HG03135 (cell line): ENCODE results near the gene TMEM236.

Experiments used
- ATAC-seq: cut with Tn5 transposase; IDR thresholded peaks from one replicate; pipeline ENCODE4 v1.9.1; 2021; ENCODE audit warnings: mild to moderate bottlenecking, moderate library complexity; ENCODE audit not compliant: unreplicated experiment

Gene TMEM236

DNA sequence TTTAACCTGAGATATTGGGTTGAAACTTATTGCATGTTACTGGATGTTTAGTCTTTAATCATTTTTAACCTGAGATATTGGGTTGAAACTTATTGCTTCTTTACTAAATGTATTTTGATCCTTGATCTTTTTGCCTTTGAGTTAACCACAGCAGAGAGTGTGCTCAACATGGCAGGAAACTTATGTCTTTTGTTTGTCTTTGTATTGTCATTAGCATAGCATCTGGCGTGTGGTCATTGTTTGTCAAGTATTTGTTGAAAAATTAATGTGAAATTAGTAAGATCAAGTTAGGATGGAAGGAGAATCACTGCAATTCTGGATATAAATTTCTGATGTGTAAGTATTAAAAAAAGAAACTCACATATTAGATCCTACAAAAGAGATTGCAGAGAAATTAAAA, 65.3 kb downstream of the TMEM236 start:
- no peak for ATAC-seq

DNA sequence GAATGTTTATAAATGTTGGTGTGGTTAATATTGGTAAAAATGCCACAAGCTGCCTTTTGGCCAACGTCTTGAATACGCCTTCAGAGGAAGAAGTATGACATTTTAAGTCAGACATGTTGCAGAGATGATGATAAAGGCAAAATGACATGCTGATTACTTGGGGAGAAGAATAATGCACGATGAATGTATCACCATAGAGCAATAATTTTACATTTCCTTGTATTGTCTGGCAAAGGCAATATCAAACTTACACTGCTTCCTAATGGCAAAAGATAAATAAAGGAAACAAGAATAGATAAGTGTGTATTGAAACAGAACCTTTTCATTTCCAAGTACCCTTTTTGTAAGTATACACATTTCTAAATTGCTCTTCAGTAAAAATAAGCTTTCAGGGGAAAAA, 65.8 kb downstream of the TMEM236 start:
- no peak for ATAC-seq

DNA sequence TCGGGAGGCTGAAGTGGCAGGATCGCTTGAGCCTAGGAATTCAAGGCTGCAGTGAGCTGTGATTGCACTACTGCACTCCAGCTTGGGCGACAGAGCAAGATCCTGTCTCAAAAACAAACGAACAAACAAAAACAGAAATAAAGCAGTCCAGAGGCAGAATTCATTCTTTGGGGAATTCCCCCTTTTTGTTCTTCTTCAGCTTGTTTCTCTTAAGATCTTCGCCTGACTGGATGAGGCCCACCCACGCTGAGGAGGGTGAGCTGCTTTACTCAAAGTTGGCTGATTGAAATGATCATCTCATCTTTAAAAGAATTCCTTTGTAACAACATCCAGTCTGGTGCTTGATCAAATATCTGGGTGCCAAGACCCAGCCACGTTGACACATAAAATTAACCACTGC, 67.8 kb downstream of the TMEM236 start:
- no peak for ATAC-seq

GRCh38 chr10:17820943-17821342, 68.9 kb downstream of the TMEM236 start:
- ATAC-seq, result no peak

DNA sequence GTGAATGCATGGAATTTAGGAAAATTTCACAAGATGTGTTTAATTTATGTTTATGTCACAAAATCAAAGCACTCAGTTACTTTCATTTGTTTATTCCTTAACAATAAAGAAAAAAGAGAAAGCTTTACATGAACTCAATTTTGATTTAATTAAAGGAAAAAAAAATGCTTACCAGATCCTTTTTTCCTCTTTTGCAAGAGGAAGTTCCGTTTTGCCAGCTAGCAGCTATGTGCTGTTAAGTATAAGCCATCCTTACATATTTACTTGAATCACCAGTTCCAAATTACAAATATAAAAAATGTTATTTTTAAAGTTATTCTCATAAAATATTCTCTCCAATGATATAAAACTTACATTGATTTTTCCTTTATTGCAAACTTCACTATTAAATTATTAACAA, 69.9 kb downstream of the TMEM236 start:
- no peak for ATAC-seq

GRCh38 chr10:17831341-17831740, 79.3 kb downstream of the TMEM236 start:
- ATAC-seq, result no peak

DNA sequence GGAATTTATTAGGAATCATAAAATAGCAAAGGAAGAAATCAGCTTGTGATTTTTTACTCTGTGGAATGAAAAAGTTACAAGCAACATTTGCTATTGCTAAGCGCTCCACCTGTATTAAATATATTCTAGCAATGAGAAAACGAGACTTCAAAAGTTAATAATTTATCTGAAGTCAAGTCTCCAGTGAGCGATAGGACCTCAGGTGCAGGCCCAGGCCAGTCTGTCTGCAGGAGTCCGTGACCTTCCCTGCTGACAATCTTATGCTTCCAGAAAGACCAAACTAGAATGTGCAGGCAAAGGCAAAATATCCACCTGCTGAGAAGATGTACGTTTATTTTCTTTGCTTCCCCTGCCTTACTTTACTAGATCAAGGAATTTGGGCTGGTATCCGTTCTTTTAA, 79.9 kb downstream of the TMEM236 start:
- ATAC-seq, result no peak

DNA sequence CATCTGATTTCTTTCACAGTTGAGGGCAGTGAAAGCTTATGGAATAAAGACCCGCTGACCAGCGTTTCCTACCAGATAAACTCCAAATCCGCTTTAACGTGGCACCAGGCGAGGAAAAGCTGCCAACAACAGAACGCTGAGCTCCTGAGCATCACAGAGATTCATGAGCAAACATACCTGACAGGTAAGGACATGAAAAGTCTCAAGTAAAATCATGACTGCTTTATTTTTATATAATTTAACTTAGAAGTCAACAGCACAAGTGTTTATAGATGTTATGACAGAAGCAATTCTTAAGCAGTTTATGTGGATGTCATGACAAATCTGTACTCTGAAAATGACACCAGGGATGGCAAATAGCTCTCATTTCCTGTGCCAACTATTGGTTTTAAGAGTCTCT, 81.7 kb downstream of the TMEM236 start:
- ATAC-seq, result no peak

DNA sequence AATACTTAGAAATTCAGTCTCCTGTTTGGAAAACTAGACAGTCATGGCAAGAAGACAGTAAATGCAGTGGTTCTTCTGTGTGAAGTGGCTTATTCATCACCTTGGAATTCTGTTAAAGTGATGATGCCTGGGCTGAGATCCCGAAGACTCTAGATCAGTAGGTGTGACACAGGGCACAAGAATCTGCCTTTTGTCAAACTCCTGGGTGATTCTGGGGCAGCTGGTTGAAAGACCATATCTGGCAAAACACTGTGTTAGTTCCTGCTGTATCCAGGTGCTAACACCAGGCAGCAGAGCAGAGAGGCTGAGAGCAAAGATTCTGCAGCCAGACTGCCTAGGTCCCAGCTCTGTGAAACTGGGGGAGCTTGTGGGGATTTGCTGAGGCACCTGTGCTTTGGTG, 83.7 kb downstream of the TMEM236 start:
- no peak for ATAC-seq

DNA sequence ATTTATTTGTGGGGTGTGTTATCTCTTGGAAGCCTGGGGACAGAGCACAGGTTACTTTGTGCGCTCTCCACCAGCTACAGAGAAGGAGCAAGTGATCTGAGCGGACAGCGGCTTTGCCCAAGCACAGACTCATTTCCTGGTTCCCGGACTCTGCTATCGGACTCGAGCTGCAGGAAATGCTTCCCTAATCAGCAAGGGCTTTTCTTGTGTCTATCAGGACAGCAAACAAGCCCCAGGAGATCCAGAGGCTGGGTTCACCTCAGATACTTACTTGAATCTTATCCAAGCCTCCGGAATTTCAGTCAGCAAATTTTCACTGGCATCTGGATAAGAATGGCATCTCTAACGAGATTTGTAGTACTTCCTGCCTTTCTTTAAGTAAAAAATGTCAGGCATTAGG, 84.9 kb downstream of the TMEM236 start:
- ATAC-seq, result no peak

GRCh38 chr10:17838080-17838648, 86.2 kb downstream of the TMEM236 start:
- ATAC-seq, result no peak

- no peak for ATAC-seq
Observed at GRCh38 chr10:17841050-17841449, 89.0 kb downstream of the TMEM236 start.

- ATAC-seq, result no peak
Observed at GRCh38 chr10:17842641-17843040, 90.6 kb downstream of the TMEM236 start.

GRCh38 chr10:17847585-17848296, 95.7 kb downstream of the TMEM236 start:
- no peak for ATAC-seq

DNA sequence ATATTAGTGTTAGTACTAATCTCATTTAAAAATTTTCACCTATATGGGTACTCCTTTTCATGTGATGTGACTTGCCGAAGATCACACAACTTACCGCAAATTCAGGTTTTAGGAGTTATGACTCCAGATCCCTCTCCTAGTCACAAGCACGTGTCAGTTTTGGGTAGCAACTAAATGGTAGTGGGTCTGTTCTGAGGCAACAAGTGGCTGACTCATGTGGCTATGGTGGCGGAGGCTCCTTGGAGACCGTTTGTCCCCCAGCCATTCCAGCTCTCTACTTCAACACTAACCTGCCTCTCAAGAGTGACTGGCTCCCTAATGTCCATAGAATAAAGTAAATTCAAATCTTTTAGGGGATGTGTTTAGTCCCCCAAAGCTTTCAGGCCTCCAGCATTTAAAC, 96.6 kb downstream of the TMEM236 start:
- no peak for ATAC-seq
